Uterus (tissue), 4 donors: ENCODE data around the gene DIAPH2. TPM values are rescaled to one million over a fixed set of nuclear protein-coding genes. Genes with fewer than 3 reads are reported as not detected.

Experiments
- DNase-seq, 2 donors: peaks; one replicate each; pipeline ENCODE4 v3.0.0-alpha.2; 2019 to 2020
- H3K27ac ChIP-seq, 2 donors: fragments of 200-600 bp; sonication (generic); 1 replicate in 1 of 2; 2 replicates in 1 of 2; pipeline ENCODE4 v1.5.1; 2016 to 2018
- H3K27me3 ChIP-seq, 2 donors: fragments of 200-600 bp; sonication (generic); one replicate each; pipeline ENCODE4 v1.5.1; 2018 to 2019; ENCODE audit warnings: control low read depth in 1 of 2
- H3K36me3 ChIP-seq, 2 donors: fragments of 200-600 bp; sonication (generic); one replicate each; pipeline ENCODE4 v1.5.1; 2019; ENCODE audit warnings: control low read depth in 1 of 2
- H3K4me1 ChIP-seq, 2 donors: fragments of 200-600 bp; sonication (generic); one replicate each; pipeline ENCODE4 v1.5.1; 2018 to 2019; ENCODE audit warnings: control low read depth in 1 of 2
- H3K4me3 ChIP-seq, 2 donors: fragments of 200-600 bp; sonication (generic); 1 replicate in 1 of 2; 2 replicates in 1 of 2; pipeline ENCODE4 v1.5.1; 2018 to 2019; ENCODE audit warnings: mild to moderate bottlenecking in 1 of 2
- H3K9me3 ChIP-seq, 2 donors: fragments of 200-600 bp; sonication (generic); one replicate each; pipeline ENCODE4 v1.5.1; 2019; ENCODE audit warnings: control low read depth in 1 of 2
- CTCF ChIP-seq, 4 experiments: fragments of 200-600 bp in 2 of 4; fragments of 450-650 bp in 2 of 4; sonication (generic) in 2 of 4; IDR thresholded peaks; one replicate each; pipeline ENCODE4 v1.5.1; 2016 to 2019; ENCODE audit warnings: antibody characterized with exemption in 4 of 4, mild to moderate bottlenecking in 2 of 4, moderate library complexity in 1 of 4
- POLR2A ChIP-seq, 2 donors: fragments of 450-650 bp; IDR thresholded peaks; one replicate each; pipeline ENCODE4 v1.6.1; 2016; ENCODE audit warnings: antibody characterized with exemption in 2 of 2, mild to moderate bottlenecking in 1 of 2, moderate library complexity in 1 of 2
- intact Hi-C: fragments of 100-400 bp; cut with DNase I; formaldehyde crosslinking; loops from one replicate; pipeline ENCODE4 v1.15.1; 2023; ENCODE audit warnings: low total_unique reads
- total RNA-seq, 4 donors: library from RNA; depleted of rRNA in 3 of 4; stranded (reverse); fragments of >200 nt in 3 of 4; gene quantifications; one replicate each; pipeline versions ENCODE4 v1.1.0 to v1.2.4, GENCODE V29; 2014 to 2023
- donor health status: DM: yes; HTN: yes; CAD: no.

The DIAPH2 gene
- total RNA-seq, 4 donors from 2014 or later: 16.7 to 41.5 (median 30.3) TPM

GRCh38 chrX:97334850-97335249 lies 650.2 kb downstream of the DIAPH2 start:
- H3K4me3 ChIP-seq: no peak overlapping the region
- H3K27me3 ChIP-seq: no peaks in the 10 kb centered on the region
- H3K36me3 ChIP-seq: no peaks in the 10 kb centered on the region
- H3K9me3 ChIP-seq: no peaks in the 10 kb centered on the region
- intact Hi-C loops: no loop called here
- H3K27ac ChIP-seq: no peak overlapping the region
- H3K4me1 ChIP-seq: no peaks in the 10 kb centered on the region
- TF ChIP-seq CTCF (IDR thresholded peaks at IDR 0.05): no peak
- TF ChIP-seq POLR2A (IDR thresholded peaks at IDR 0.05): no peak
- no peak for DNase-seq

- H3K9me3 ChIP-seq: no peaks in the 10 kb centered on the region
- peaks cover 0 to 14% of the 10 kb centered on the region in 2 donors for H3K27me3 ChIP-seq
- DNase-seq: no peak
- no peaks in the 10 kb centered on the region for H3K4me1 ChIP-seq
- TF ChIP-seq POLR2A (IDR thresholded peaks at IDR 0.05): no peak
- TF ChIP-seq CTCF (IDR thresholded peaks at IDR 0.05): no peak
- H3K27ac ChIP-seq: no peak overlapping the region
- intact Hi-C loops: no loop called here
- no peak overlapping the region for H3K4me3 ChIP-seq
- no peaks in the 10 kb centered on the region for H3K36me3 ChIP-seq
These were observed 660.1 kb downstream of the DIAPH2 start for GRCh38 chrX:97344724-97345123.

- Histone ChIP-seq H3K36me3 (no peaks in the 10 kb centered on the region), H3K4me3 (no peak overlapping the region), H3K4me1 (no peaks in the 10 kb centered on the region), H3K27ac (no peak overlapping the region), H3K27me3 (no peaks in the 10 kb centered on the region), H3K9me3 (no peaks in the 10 kb centered on the region)
- TF ChIP-seq POLR2A (IDR thresholded peaks at IDR 0.05) (no peak), CTCF (IDR thresholded peaks at IDR 0.05) (no peak)
- DNase-seq: no peak
- intact Hi-C loops: no loop called here
These were observed 674.3 kb downstream of the DIAPH2 start for GRCh38 chrX:97358941-97359340.

- no peaks in the 10 kb centered on the region for H3K36me3 ChIP-seq
- no peak overlapping the region for H3K27ac ChIP-seq
- TF ChIP-seq CTCF (IDR thresholded peaks at IDR 0.05) (no peak), POLR2A (IDR thresholded peaks at IDR 0.05) (no peak)
- no peak for DNase-seq
- H3K4me3 ChIP-seq: no peak overlapping the region
- no peaks in the 10 kb centered on the region for H3K4me1 ChIP-seq
- no peaks in the 10 kb centered on the region for H3K9me3 ChIP-seq
- intact Hi-C loops: no loop called here
- H3K27me3 ChIP-seq: no peaks in the 10 kb centered on the region
These were observed 679.2 kb downstream of the DIAPH2 start for GRCh38 chrX:97363843-97364242.

GRCh38 chrX:97366237-97366636 lies 681.6 kb downstream of the DIAPH2 start:
- intact Hi-C loops: no loop called here
- no peaks in the 10 kb centered on the region for H3K27me3 ChIP-seq
- no peak overlapping the region for H3K4me3 ChIP-seq
- H3K27ac ChIP-seq: no peak overlapping the region
- TF ChIP-seq POLR2A (IDR thresholded peaks at IDR 0.05): no peak
- no peak for TF ChIP-seq CTCF (IDR thresholded peaks at IDR 0.05)
- DNase-seq: no peak
- H3K4me1 ChIP-seq: no peaks in the 10 kb centered on the region
- no peaks in the 10 kb centered on the region for H3K9me3 ChIP-seq
- H3K36me3 ChIP-seq: no peaks in the 10 kb centered on the region
